Activated CD4-positive, alpha-beta T cell treated with anti-CD3 and anti-CD28 coated beads, Interleukin-2, Interleukin-4, amounts not matched to agents 100 ng/mL and 50 ng/mL, durations not matched to agents 16 hours and 8 hours (primary cell): ENCODE results near the gene RCAN3.
"Not testable (repeated sequence)": the region's sequence is repeated elsewhere in the genome, so short reads cannot be mapped to it uniquely, and the experiment has no call there.

Experiments used
- DNase-seq: peaks from one replicate; pipeline ENCODE4 v3.0.0-alpha.2; 2020; ENCODE audit warnings: low spot score

The RCAN3 gene

GRCh38 chr1:24514946-24515345 is 12.3 kb downstream of the RCAN3 start:
- DNase-seq, result no peak

GRCh38 chr1:24515671-24516209 is 13.1 kb downstream of the RCAN3 start:
- DNase-seq, result not testable (repeated sequence)

GRCh38 chr1:24516506-24516905 is 13.9 kb downstream of the RCAN3 start:
- DNase-seq, result no peak

DNA sequence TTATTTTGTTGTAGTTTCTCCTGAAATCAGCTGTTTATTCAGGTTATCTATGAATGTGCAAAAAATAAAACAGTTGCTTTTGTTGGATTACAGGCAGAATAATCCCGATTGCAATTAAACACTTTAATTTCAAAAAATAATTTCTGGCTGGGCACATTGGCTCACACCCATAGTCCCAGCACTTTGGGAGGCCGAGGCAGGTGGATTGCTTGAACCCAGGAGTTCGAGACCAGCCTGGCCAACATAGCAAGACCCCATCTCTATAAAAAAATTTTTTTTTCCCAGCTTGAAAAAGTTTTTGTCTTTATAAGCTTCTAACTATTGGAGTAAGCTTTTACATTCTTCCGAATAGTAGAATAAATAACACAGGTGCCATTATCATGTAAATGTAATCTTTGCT is 15.3 kb downstream of the RCAN3 start:
- DNase-seq, result no peak

DNA sequence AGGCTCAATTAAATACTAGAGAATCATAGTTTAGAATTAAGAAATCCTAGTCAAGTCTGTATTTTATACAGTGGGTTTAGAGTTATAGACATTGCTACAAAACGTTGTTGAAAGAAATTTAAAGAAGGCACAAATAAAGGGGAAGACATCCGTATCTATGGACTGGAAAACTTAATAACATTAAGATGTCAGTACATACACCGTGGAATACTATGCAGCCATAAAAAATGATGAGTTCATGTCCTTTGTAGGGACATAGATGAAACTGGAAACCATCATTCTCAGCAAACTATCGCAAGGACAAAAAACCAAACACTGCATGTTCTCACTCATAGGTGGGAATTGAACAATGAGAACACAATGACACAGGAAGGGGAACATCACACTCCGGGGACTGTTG is 17.6 kb downstream of the RCAN3 start:
- DNase-seq, result not testable (repeated sequence)

- DNase-seq, result no peak
Observed at GRCh38 chr1:24525606-24526005, 23.0 kb downstream of the RCAN3 start.

- DNase-seq, result no peak
Observed at GRCh38 chr1:24526045-24526444, 23.4 kb downstream of the RCAN3 start.

DNA sequence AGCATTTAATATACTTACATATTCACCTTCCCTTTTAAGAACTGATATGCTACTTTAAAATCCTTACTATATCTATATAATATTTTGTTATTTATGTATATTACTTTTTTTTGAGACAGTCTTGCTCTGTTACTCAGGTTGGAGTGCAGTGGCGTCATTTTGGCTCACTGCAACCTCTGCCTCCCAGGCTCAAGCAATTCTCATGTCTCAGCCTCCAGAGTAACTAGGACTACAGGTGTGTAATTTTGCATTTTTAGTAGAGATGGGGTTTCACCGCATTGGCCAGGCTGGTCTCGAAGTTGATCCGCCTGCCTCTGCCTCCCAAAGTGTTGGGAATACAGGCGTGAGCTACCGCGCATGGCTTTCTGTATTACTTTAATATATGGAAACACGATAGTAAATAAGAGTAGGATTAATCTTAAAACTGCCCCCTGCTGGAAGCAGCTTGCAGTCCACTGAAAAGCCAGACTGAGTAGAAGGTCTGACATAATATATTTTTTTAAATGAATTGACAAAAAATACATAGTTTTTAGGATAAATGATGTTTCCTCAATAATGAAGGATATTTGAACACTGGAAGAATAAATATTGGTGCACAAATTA is 24.4 kb downstream of the RCAN3 start:
- peak; percentile 39 for DNase-seq

GRCh38 chr1:24528744-24529143 is 26.1 kb downstream of the RCAN3 start:
- DNase-seq, result no peak

GRCh38 chr1:24529292-24529691 is 26.7 kb downstream of the RCAN3 start:
- DNase-seq, result not testable (repeated sequence)

- peak; percentile 80 for DNase-seq
Observed at GRCh38 chr1:24535021-24535424, 32.4 kb downstream of the RCAN3 start.

- no peak for DNase-seq
Observed at GRCh38 chr1:24535778-24536177, 33.1 kb downstream of the RCAN3 start.

- DNase-seq, result peak; percentile 77
Observed at GRCh38 chr1:24536391-24536840, 33.8 kb downstream of the RCAN3 start.

DNA sequence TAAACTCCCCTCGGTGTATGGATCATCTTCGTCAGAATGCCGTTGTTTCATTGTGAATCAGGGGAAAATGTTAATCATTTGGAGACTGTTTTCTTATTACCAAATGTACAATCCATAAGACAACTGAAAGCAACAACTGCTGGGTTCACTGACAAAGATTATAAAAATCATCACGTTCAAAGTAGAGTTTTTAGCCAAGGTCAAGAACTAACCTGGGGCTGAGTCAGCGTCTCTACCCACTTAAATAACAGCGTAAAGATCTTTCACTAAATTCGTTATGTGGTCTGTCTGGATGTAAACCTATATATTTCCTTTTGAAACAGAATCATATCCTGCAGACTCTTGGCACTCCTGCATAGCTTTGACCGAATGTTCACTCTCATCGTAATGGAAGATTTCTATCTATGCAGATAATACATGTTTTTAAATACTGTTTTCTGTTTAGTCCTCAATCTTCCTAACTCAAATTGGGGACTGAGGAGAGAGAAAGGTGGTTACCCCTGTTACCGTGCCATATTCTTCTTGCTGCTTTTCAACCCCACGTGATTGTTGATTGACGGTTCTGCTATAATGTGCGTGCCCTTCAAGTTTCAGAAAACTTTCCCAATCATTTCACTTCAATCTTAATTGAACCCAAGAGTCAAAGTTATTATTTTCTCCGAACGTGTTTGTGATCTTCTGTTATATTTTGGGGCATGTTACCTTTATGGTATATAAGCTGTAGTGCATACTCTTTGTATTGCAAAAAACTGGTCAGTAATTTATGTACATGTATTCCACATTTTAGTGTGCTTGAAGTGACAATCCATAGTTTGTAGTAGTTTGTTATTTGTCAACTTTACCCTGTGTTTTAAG is 37.6 kb downstream of the RCAN3 start:
- peak; percentile 78 for DNase-seq

DNA sequence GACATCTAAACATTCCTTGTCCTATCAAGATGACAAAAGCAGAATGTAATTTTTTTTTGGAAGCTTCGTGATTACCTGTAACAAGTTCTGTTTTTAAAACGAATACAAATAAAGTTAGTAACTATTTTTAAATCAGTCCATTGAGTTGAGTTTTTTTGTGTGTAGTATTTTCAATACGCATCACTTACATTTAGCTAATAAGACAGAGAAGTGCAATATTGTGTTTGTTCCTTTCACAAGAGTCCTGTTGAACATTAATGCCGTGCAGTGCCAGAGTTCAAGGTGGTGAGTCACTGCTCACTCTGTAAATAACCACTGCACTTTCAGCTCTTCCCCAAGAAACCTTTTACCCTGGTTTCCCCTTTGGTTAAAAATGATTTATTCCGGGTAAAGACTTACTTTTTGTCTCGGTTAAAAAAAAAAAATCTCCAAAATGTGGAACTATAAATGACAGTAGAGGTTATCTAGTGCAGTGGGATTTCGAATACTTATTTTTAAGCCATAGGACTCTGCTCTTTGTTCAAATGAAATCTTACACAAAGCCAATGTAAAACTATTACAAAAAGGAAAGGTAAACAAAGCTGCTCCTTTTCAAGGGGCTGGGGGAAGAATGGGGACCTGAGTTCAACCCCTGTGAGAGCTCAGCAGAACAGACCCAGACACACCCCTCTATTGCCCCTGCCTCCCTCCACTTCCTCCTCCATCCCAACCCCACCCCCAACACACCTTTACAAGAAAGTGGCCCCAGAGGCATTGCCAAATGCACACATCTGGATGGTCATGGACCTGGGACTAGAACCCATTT is 38.5 kb downstream of the RCAN3 start:
- peak; percentile 68 for DNase-seq

GRCh38 chr1:24541711-24542346 is 39.2 kb downstream of the RCAN3 start:
- no peak for DNase-seq

- DNase-seq, result no peak
Observed at GRCh38 chr1:24544239-24544638, 41.6 kb downstream of the RCAN3 start.

GRCh38 chr1:24545662-24546061 is 43.0 kb downstream of the RCAN3 start:
- no peak for DNase-seq

DNA sequence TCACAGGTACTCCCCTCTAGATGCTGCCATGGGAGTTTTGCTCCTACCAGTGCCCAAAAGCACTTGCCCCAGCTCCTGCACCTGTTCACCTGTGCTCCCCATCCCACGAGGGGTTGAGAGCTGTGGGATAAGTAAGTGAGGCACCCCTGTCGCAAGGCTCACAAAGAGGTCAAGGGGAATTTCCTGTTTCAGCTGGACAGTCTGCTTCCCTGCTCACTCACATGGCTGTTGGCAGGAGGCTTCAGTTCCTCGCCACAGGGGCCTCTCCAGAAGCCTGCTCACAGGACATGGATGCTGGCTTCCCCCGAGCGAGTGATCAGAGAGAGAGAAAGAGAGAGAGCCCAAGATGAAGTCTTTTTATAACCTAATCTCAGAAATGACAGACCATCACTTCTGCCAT is 44.6 kb downstream of the RCAN3 start:
- DNase-seq, result no peak

- no peak for DNase-seq
Observed at GRCh38 chr1:24548070-24548469, 45.4 kb downstream of the RCAN3 start.

DNA sequence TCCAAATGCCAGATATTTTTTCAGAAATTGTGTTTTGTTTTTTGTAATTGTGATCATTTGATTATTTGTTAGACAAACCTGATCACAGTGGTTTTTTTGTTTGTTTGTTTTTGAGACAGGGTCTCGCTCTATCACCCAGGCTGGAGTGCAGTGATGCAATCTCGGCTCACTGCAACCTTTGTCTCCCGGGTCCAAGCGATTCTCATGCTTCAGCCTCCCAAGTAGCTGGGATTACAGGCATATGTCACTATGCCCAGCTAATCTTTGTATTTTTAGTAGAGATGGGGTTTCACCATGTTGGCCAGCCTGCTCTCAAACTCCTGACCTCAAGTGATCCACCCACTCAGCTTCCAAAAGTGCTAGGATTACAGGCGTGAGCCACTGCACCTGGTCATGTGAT is 46.6 kb downstream of the RCAN3 start:
- not testable (repeated sequence) for DNase-seq
